ENCODE measurements around the gene MTUS2.

Gene MTUS2

GRCh38 chr13:28820099-28821051 lies at the start of gene MTUS2:
TSS of gene MTUS2 (plus strand) at chr13:28820339.
- DNase-seq (ENCODE audit: low read depth): no peak

GRCh38 chr13:28778308-28779215 lies 41.6 kb upstream of the MTUS2 start:
- no peak for DNase-seq (ENCODE audit: low read depth)

DNA sequence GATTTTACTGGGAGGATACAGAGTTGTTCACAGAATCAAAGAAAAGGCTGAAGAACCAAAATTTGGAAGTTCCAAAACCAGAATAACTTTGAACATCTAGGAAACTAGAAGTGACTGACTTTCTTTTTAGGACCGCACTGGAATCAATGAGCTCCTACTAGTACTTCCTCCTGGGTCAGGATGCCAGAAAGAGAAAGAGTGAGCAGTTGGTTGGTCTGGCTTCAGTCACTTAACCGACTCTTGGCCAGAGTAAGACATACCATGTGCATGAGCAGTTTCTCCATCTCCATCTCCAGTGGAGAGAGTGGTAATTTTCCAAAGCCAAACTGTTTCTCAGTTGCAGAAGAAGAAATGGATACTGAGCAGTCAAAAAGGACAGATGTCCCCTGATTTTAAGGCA lies 27.1 kb upstream of the MTUS2 start:
- no peak for DNase-seq (ENCODE audit: low read depth)

DNA sequence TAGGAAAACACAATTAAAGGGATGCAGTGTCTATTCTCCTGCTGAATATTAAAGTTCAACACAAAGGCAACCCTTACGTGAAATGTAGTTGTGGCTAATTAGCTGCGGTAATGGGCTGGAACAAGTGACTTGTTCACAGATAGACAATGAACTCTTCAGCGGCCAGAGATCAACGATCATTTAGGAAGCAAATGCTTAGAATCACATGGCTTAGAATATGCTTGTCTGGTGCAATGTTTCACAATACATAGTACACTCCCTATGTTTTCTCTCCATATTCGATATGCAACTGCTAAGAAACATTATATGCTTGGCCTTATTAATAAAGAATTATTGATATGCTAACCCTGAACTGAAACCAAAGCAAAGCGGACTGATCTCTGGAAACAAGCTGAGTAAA lies 25.7 kb upstream of the MTUS2 start:
- DNase-seq (ENCODE audit: low read depth): no peak

GRCh38 chr13:28796938-28797257 lies 23.2 kb upstream of the MTUS2 start:
- no peak for DNase-seq (ENCODE audit: low read depth)

DNA sequence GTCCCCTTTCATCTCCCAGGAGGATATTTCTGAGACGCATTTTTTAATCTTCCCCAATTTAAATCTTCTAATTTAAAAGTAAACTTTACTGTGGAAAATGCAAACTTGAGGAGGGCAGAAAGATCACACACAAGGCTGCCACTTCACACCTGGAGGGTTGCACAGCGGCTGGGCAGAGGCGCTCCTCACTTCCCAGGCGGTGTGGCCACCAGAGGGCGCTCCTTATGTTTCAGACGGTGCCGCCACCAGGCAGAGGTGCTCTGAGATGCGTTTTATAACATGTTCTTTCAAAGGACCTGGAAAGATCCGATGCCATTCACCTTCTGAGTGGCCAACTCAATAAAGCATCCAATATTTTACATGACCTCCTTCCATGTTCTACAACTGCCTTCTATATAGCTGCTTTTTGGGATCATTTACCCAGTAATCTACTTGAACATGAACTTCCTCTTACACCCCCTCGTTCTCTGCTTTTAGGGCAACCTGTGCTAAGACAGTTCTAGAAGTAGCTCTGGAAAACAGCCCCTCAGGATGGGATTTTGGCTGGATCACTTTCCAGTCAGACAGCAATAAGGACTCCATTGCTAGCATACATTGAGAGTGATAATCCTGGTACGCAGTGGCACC lies 14.8 kb upstream of the MTUS2 start:
- no peak for DNase-seq (ENCODE audit: low read depth)

DNA sequence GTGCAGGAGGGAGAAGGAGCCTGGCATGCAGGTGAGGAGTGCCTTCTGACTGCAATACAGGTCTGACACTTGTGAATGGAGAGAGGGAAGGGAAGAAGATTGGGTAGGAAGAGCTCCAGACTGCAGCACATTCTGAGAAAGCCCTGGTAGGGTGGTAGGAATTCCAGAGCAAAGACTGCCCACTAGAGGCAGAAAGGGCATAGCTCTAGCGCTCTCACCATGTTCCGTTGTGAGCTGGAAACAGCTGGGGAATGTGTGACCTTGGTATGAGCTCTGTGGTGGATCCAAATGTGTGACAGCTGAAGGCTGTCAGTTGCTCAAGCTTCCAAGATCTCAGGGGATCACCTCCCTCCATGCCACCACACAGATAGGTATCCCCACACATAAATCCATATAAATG lies 2.9 kb upstream of the MTUS2 start:
- DNase-seq (ENCODE audit: low read depth): no peak

GRCh38 chr13:28819046-28819730 lies 951 bp upstream of the MTUS2 start:
- no peak for DNase-seq (ENCODE audit: low read depth)

DNA sequence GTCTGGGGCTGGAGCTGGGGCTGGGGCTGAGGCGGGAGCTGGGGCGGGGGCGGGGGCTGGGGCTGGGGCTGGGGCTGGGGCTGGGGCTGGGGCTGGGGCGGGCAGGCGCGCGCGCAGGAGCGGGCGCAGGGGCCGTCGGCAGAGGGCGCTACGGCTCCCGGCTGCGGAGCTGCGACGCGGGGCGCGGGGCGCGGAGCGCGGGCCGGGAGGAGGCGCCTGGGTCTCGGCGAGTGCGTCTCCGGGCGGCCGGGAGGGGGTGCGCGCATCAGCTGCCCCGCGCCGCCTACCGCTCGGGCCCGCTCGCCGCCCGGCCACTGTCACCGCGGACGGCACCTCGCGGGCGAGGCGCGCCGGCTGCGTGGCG lies 422 bp upstream of the MTUS2 start:
- peak; percentile 27 for DNase-seq (ENCODE audit: low read depth)

DNA sequence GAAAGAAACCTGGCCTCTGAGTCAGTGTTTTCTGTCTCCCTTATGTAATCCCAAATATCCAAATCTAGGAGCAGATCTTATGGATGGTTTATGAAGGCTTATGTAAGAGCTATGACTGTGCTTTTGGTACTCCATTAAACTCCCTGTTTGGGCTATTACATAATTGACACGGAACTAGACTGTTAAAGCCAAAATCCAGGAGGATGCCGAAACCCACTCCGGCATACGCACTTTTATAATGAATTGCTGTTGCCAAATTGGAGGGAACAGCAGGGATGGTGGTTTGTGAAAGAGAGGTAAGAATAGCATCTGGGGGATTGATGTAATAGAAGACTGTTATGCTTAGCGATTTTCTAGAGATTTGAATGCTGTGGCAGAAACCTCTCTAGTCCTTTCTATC lies 2.0 kb downstream of the MTUS2 start:
- no peak for DNase-seq (ENCODE audit: low read depth)

GRCh38 chr13:28822801-28823200 lies 2.7 kb downstream of the MTUS2 start:
- DNase-seq (ENCODE audit: low read depth): no peak

GRCh38 chr13:28825379-28825778 lies 5.2 kb downstream of the MTUS2 start:
- DNase-seq (ENCODE audit: low read depth): no peak

DNA sequence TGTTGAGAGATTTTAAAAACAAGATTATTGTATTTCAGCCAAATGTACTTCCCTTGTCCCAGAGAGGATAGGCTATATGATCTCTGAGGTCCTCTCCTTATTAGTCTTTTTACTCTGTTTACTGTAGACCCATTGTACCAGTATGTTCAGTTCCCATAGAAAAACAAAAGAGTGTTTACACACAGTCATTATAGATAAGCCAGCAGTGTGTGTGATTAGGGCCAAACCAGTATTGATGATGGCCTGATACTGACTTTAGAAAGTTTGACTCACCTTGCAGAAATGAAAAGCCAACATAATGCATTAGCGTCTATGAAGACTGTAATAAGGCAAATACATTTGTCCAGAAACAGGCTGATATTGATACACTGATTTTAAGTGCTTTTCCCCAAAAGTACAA lies 6.2 kb downstream of the MTUS2 start:
- no peak for DNase-seq (ENCODE audit: low read depth)

- no peak for DNase-seq (ENCODE audit: low read depth)
Observed at GRCh38 chr13:28830580-28830979, 10.4 kb downstream of the MTUS2 start.

DNA sequence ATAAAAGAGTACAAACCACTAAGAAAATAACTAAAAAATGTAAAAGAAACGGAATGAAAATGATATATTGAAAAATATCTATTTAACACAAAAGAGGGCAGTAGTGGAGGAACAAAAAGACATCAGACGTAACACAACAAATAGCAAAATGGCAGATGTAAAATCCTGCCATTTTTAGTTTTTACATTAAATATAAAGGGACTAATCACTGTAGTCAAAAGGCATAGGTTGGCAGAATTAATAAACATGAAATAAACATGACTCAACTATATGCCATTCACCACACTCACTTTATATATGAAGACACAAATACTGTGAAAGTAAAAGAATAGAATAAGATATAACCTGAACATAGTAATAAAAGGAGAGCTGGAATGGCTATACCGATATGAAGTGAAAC lies 11.0 kb downstream of the MTUS2 start:
- DNase-seq (ENCODE audit: low read depth): no peak

GRCh38 chr13:28837111-28837510 lies 17.0 kb downstream of the MTUS2 start:
- DNase-seq (ENCODE audit: low read depth): no peak

DNA sequence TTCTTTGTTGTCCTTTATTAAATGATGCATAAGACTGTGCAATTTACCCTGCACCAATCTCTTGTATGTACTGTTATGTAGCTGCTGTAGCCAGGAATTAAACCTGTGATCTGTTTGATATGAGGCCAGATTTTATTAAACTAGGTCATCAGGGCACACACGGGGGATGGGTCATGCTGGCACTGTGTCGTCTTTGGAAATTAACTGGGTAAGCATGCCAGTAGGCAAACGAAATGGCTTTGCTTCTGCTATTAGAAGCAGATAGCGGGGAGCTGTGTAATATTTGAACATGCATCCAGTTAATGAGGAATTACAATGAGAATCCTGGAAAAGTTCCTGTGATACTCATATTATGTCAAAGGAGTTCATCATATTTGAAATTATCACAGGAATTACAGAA lies 23.5 kb downstream of the MTUS2 start:
- no peak for DNase-seq (ENCODE audit: low read depth)

- no peak for DNase-seq (ENCODE audit: low read depth)
Observed at GRCh38 chr13:28849441-28849840, 29.3 kb downstream of the MTUS2 start.

- DNase-seq (ENCODE audit: low read depth): no peak
Observed at GRCh38 chr13:28850226-28850625, 30.1 kb downstream of the MTUS2 start.

DNA sequence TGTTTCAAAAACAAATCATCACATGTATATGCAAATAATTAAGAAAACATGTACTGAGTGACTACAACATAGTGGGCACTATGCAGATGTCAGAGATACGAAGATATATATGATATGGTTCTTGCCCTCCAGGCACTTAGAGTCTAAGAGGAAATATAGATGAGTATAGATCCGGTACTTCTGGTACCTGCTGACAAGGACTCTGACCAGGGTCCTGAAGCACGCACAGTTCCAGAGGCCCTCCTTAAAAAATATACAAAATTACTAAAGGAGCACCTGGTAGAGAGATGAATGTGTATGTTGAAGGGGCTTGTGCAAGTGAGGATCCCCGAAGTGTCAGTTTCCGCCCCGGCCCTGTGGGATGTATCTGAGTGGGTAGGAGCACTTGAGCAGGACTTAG lies 31.3 kb downstream of the MTUS2 start:
- DNase-seq (ENCODE audit: low read depth): no peak

DNA sequence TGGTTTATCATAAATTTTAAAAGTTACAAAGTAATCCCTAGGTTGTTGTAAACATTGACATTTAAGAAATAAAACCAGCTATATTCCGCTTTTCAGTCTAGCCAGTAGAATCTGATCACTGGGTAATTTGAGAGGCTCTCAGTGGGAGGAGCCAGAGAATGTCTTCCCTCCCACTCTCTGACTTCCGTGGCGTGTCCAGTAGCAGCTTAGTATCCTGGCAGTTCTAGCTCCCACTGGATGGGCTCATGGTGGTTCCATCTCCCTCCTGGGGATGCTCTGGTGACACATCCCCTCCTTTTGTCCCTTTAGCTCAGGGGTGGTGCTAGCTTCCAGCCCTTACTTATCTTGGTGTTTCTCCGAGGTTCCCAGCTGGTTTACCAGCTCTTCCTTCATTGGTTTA lies 34.5 kb downstream of the MTUS2 start:
- no peak for DNase-seq (ENCODE audit: low read depth)

DNA sequence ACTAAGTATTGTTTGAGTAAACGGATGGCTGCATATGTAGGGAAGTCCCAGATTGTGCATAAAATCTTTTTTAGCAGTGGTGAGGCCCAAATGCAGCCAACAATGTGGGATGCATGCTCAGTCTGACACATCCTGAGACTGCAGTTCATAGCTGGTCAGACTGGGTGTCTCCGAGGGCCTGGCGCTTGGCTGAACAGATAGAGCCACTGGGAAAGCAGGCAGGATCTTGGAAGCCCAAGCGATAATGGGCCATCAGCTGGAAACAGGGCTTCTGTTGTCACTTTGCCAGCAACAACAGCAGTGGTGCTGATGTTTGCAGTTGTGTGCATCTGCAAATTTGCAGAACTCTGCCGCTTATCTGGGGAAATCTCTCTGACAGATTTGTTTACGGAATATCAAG lies 36.1 kb downstream of the MTUS2 start:
- DNase-seq (ENCODE audit: low read depth): no peak

Data from activated T-cell treated with anti-CD3 and anti-CD28 coated beads for 24 hours (primary cell).